IPS-15b (cell line): Measurements from ENCODE around the gene CLEC16A.

Experiments
- H3K27me3 ChIP-seq: one replicate; pipeline ENCODE4 v1.6.1; 2013; ENCODE audit warnings: low read length; ENCODE audit not compliant: control insufficient read depth, insufficient read depth
- H3K36me3 ChIP-seq: one replicate; pipeline ENCODE4 v1.6.1; 2013; ENCODE audit warnings: low read length; ENCODE audit not compliant: control insufficient read depth, insufficient read depth
- H3K4me1 ChIP-seq: one replicate; pipeline ENCODE4 v1.6.1; 2013; ENCODE audit warnings: mild to moderate bottlenecking, low read length; ENCODE audit not compliant: control insufficient read depth, insufficient read depth
- H3K4me3 ChIP-seq: one replicate; pipeline ENCODE4 v1.5.1; 2013; ENCODE audit warnings: low read depth, low read length
- H3K9ac ChIP-seq: one replicate; pipeline ENCODE4 v1.6.1; 2013; ENCODE audit warnings: low read depth, mild to moderate bottlenecking, low read length
- H3K9me3 ChIP-seq: one replicate; pipeline ENCODE4 v1.6.1; 2013; ENCODE audit warnings: mild to moderate bottlenecking, low read length; ENCODE audit not compliant: control insufficient read depth, insufficient read depth

The CLEC16A gene

DNA sequence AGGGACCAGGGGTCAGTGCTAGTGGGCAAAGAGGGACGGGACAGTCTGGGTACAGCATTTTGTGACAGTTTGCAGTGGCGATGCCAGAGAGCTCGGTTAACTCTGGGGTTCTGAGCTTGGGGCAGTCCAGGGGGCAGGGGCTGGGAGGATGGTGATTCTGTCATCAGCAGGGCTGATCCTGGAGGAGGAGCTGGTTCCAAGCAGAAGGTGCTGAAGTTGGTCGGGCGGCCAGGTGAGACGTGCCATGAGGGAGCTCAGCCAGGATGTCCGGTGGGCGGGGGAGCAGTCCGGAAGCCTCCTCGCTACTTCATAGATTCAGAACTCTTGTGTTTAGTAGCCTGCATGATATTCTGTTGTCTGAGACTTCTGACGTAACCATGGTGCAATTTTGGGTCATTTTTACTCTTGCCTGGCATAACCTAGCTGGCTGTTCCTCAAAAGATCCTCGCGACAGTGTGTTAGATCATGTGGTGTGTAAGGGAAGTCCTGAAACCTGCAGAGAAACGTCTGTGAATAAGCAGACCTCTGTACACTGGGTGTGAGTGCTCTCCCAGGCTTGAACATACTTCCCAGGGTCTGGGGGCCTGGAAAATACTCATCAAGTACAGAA lies 122.0 kb downstream of the CLEC16A start:
- Histone ChIP-seq H3K27me3 (no peaks in the 10 kb centered on the region), H3K9me3 (no peaks in the 10 kb centered on the region), H3K9ac (no peak overlapping the region), H3K4me1 (no peaks in the 10 kb centered on the region), H3K36me3 (peaks cover 4% of the 10 kb centered on the region), H3K4me3 (no peak overlapping the region)

DNA sequence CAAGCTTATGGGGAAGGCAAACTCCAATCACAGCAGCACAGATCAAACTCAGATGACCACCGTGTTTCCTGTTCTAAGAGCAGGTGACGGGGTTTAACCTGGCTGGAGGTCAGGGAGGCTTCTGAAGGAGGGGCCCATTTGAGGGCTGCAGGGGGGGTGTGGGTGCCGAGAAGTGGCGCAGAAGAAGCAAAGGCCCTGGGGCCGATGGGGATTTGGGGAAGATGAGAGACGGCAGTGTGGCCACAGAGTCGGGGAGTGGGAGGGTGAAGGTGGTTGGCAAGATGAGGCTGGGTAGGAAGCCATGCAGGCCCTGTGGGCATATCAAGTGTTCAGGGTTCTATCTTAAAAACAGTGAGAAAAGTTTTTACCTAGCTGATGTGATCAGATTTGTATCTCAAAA lies 122.9 kb downstream of the CLEC16A start:
- H3K9me3 ChIP-seq = no peaks in the 10 kb centered on the region
- H3K27me3 ChIP-seq = no peaks in the 10 kb centered on the region
- peaks cover 4% of the 10 kb centered on the region for H3K36me3 ChIP-seq
- H3K4me3 ChIP-seq = no peak overlapping the region
- no peak overlapping the region for H3K9ac ChIP-seq
- no peaks in the 10 kb centered on the region for H3K4me1 ChIP-seq

DNA sequence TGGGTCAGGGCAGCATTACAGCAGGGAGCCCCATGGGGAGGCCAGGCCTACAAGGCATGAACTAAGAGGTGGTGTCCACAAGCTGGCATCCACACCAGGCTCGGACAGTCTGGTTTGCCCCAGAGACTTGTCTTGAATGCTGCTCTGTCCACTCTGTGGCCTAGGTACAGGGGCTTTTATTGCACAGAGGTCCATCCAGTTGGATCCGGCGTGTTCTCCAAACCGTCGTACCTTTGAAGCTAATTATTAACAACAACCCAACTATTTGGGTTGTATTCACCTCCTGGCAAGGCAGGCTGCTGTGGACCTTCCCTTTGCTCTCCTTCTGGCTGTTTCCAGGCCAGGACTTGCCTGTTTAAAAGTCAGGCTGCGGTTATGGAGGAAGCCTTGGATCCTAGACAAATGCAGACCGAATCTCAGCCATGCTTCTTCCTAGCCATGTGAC lies 123.4 kb downstream of the CLEC16A start:
- H3K4me1 ChIP-seq = no peaks in the 10 kb centered on the region
- H3K27me3 ChIP-seq = no peaks in the 10 kb centered on the region
- H3K36me3 ChIP-seq = peaks cover 4% of the 10 kb centered on the region
- H3K9me3 ChIP-seq = no peaks in the 10 kb centered on the region
- H3K4me3 ChIP-seq = no peak overlapping the region
- H3K9ac ChIP-seq = no peak overlapping the region

DNA sequence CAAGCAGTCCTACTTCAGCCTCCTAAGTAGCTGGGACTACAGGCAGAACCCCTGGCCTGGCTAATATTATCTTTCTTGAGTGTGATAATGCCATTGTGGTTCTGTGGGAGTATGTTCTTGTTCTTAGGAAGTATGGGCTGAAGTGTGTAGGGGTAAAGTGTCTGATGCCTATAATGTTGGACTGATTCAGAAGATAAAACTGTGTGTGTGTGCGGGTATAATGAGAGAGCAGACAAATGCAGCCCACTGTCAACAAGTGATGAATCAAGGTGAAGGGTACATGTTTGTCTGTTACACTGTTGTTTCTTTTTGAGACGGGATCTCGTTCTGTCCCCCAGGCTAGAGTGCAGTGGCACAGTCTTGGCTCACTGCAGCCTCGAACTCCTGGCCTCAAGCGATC lies 127.5 kb downstream of the CLEC16A start:
- H3K36me3 ChIP-seq = no peaks in the 10 kb centered on the region
- no peaks in the 10 kb centered on the region for H3K9me3 ChIP-seq
- H3K9ac ChIP-seq = no peak overlapping the region
- H3K4me1 ChIP-seq = no peaks in the 10 kb centered on the region
- H3K27me3 ChIP-seq = no peaks in the 10 kb centered on the region
- no peak overlapping the region for H3K4me3 ChIP-seq

DNA sequence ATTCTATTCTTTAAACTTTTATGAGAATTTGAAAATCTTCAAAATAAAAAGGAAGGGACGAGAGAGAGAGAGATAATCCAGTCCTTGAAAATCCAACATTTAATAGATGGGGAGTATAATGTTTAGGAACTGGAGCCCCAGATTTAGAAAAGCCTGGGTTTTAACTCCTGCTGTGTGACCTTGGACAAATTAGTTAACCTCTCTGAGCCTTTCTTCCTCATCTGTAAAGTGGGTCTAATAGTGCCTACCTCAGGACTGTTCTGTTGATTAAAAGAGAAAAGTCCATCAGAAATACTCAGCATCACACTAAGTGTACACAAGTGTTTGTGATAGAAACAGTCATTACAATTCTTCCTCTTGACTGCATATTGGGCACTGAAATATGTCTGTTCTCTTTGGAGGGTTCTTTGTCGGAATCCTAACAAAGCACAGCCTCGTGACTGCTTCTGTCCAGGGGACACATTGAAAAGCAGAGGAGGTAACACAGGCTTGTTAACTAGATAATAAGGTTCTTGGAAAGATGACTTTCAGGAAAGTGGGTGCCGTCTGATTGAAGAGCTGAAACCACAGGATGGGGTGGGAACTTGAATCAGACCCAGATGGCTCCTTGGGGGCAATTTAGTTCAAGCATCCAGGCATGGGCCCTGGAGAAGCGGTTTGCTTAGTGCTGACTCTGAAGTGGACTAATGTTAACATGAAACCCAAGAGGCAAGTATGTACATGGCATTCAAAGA lies 128.2 kb downstream of the CLEC16A start:
- Histone ChIP-seq H3K4me1 (no peaks in the 10 kb centered on the region), H3K27me3 (no peaks in the 10 kb centered on the region), H3K9me3 (no peaks in the 10 kb centered on the region), H3K9ac (no peak overlapping the region), H3K36me3 (no peaks in the 10 kb centered on the region), H3K4me3 (no peak overlapping the region)

DNA sequence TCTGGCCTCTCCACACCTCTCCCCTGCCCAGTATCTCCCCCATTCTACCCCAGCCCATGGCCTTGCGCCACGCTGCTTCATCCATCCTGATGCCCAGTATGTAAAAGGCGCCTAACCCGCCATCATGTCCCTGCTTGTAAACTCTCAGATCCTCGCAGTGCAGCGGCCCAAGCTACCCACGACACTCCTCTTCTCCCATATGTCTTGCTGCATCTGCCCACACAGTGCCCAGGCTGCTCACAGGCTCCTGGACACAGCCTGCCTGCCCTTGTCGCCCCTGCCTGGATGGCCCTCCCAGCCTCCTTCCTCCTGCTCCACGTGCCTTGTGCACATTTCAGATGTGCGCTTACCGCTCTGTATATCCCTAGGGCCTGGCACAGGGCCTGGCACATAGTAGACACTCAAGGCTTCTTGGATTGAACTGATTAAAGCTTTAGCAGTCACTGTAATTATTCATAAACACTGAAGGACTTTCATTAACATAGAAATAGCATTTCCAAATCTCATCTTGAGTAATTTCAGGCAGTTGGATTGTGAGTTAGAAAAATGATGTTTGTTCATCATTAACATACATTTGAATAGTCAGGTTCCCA lies 129.1 kb downstream of the CLEC16A start:
- Histone ChIP-seq H3K9ac (no peak overlapping the region), H3K4me1 (no peaks in the 10 kb centered on the region), H3K9me3 (no peaks in the 10 kb centered on the region), H3K4me3 (no peak overlapping the region), H3K27me3 (no peaks in the 10 kb centered on the region), H3K36me3 (no peaks in the 10 kb centered on the region)

DNA sequence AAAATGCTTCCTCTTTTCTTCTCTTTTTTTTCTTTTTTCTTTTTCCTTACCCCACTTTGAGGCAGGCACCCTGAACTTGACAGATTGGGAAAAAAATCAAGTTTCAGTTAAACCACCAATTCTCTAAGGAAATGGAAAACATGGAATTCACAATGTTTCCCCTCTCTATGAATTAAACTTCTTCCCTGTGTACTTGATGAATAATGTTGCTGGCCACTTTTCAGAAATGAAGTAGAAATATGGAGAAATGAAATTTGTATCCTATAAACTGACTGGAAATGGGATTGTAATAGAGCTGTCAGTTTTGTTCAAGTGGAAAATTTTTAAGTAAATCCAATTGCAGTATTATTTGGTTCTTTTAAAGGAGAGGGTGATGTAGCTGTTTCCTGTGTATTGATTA lies 129.8 kb downstream of the CLEC16A start:
- no peaks in the 10 kb centered on the region for H3K9me3 ChIP-seq
- no peaks in the 10 kb centered on the region for H3K4me1 ChIP-seq
- no peak overlapping the region for H3K9ac ChIP-seq
- H3K27me3 ChIP-seq = no peaks in the 10 kb centered on the region
- H3K36me3 ChIP-seq = no peaks in the 10 kb centered on the region
- H3K4me3 ChIP-seq = no peak overlapping the region

DNA sequence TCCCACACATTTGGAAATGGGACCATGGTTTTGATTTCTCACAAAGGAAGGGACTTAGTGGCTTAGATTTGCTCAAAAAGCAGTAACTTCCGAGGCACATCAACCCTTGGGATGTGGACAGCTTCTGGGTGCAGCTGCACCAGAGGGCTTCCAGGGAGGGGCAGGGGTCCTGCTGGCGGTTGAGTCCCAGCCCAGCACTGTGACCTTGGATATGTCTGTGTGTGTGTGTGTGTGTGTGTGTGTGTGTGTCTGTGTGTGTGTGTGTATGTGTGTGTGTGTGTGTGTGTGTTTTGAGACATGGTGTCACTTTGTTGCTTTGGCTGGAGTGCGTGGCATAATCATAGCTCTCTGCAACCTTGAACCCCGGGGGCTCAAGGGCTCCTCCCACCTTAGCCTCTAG lies 130.8 kb downstream of the CLEC16A start:
- H3K4me1 ChIP-seq = no peaks in the 10 kb centered on the region
- H3K27me3 ChIP-seq = no peaks in the 10 kb centered on the region
- no peak overlapping the region for H3K4me3 ChIP-seq
- no peaks in the 10 kb centered on the region for H3K36me3 ChIP-seq
- H3K9ac ChIP-seq = no peak overlapping the region
- H3K9me3 ChIP-seq = no peaks in the 10 kb centered on the region

DNA sequence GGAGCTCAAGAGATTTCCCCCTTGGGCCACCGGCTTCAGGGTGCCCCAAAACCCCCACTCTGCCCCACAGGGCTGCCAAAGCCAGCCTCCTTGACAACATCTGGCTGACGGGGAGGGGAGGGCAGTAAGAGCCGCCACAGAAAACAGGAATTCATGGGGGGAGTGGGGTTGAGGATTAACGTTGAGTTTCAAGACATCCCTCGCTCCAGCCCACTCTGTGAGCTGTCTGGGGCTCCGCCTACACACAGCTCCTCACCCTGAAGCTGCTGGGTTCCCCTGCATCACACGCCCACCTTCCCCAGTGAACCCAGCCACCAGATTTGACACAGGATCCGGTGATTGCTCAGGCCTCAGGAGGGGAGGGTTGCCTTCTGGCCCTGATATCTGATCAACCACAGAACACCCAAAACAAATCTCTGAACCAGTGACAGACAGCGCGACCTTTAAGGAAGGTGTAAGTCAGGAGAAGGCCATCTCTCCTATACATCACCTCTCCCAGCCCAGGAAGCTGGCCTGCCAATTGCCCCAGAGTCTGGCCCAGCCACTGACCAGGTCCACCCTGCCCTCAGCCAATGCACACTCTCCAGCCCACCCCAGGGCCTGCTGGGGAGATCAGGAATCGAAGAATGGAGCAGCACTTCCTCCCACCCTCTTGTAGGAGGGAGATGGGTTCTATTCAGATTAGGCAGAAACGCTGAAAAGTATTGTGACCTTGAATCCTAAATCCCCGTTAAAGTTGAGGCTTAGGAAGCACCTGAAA lies 132.1 kb downstream of the CLEC16A start:
- Histone ChIP-seq H3K9ac (no peak overlapping the region), H3K4me3 (no peak overlapping the region), H3K27me3 (no peaks in the 10 kb centered on the region), H3K36me3 (no peaks in the 10 kb centered on the region), H3K4me1 (no peaks in the 10 kb centered on the region), H3K9me3 (no peaks in the 10 kb centered on the region)

- no peaks in the 10 kb centered on the region for H3K4me1 ChIP-seq
Observed at GRCh38 chr16:11078812-11079459, 134.6 kb downstream of the CLEC16A start.

GRCh38 chr16:11079652-11080187 lies 135.4 kb downstream of the CLEC16A start:
- no peaks in the 10 kb centered on the region for H3K27me3 ChIP-seq
- no peaks in the 10 kb centered on the region for H3K4me1 ChIP-seq
- H3K36me3 ChIP-seq = no peaks in the 10 kb centered on the region
- H3K9ac ChIP-seq = no peak overlapping the region
- H3K4me3 ChIP-seq = no peak overlapping the region
- H3K9me3 ChIP-seq = no peaks in the 10 kb centered on the region

More at GRCh38 chr16:11078812-11079459, 134.6 kb downstream of the CLEC16A start:
- Histone ChIP-seq H3K36me3 (no peaks in the 10 kb centered on the region), H3K4me3 (no peak overlapping the region), H3K9me3 (no peaks in the 10 kb centered on the region), H3K27me3 (no peaks in the 10 kb centered on the region), H3K9ac (no peak overlapping the region)
